ENCODE results near the gene PTCH2.

GRCh38 chr1:44835738-44836675 is 7.0 kb downstream of the PTCH2 start:
- TF ChIP-seq ZNF350 (CRISPR knock-in tag; IDR thresholded peaks at IDR 0.05; ENCODE audit: borderline replicate concordance, low read depth) (no peak), CTCF (CRISPR knock-in tag; IDR thresholded peaks at IDR 0.05) (peak; percentile 91), ZBTB7A (CRISPR knock-in tag; IDR thresholded peaks at IDR 0.05) (no peak), MEF2D (CRISPR knock-in tag; IDR thresholded peaks at IDR 0.05) (no peak), ASH2L (IDR thresholded peaks at IDR 0.05; ENCODE audit: insufficient read length, low read depth, low read length) (no peak), CREB1 (IDR thresholded peaks at IDR 0.05) (no peak), CREB1 (CRISPR knock-in tag; IDR thresholded peaks at IDR 0.05) (no peak), HNF4A (CRISPR knock-in tag; IDR thresholded peaks at IDR 0.05) (no peak), EP300 (IDR thresholded peaks at IDR 0.05; ENCODE audit: low read depth in 2 of 2, low read length in 2 of 2) (no peak), EP300 (CRISPR knock-in tag; IDR thresholded peaks at IDR 0.05; ENCODE audit: borderline replicate concordance) (no peak), REST (IDR thresholded peaks at IDR 0.05; ENCODE audit: borderline replicate concordance in 1 of 2, low read depth in 1 of 2, low read length in 2 of 2) (no peak), HNRNPUL1 (IDR thresholded peaks at IDR 0.05; ENCODE audit: low read depth, low read length) (no peak), TCF7 (IDR thresholded peaks at IDR 0.05; ENCODE audit: low read depth) (no peak), KDM2A (CRISPR knock-in tag; IDR thresholded peaks at IDR 0.05; ENCODE audit: borderline replicate concordance, low read depth) (peak; percentile 46; the same call in 1 of the 2 replicates)

All from HepG2 (cell line).